ENCODE data around the gene PRICKLE2. TPM values are rescaled to one million over a fixed set of nuclear protein-coding genes. Genes with fewer than 3 reads are reported as not detected.

Gene PRICKLE2
- total RNA-seq, 1 experiment from 2014 or later: 5.6 TPM

DNA sequence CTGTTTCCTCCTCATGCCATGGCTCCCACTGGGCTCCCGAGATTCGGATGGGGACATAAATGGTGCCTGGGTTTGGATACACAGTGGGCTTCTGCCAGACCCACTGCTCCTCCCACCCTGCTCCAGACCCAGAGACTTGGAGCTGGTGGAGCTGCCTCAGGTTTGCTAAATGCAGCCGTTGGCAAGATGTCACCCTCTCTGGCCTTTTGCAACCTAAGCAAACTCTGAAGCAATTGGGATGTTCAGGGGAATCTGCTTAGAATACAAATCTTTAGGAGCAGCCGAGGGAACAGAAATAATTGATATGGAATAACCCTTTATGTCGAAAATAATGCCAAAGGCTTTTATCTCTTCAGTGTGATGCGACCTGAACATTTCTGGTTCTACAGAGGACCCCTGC lies 33.4 kb downstream of the PRICKLE2 start:
- Mint-ChIP-seq H3K4me3 (no peak overlapping the region), H3K27ac (no peak overlapping the region), H3K36me3 (peaks cover 23% of the 10 kb centered on the region), H3K27me3 (ENCODE audit: low read depth) (peaks cover 4% of the 10 kb centered on the region; the same call in 1 of the 2 replicates), H3K9me3 (peaks cover 27% of the 10 kb centered on the region), H3K4me1 (peaks cover 25% of the 10 kb centered on the region)
- ChIA-PET CTCF (no interaction called here), POLR2A (no interaction called here)
- ATAC-seq (no peak), DNase-seq (ENCODE audit: low spot score) (no peak)
- TF ChIP-seq ZNF532 (CRISPR knock-in tag; IDR thresholded peaks at IDR 0.05; ENCODE audit: borderline replicate concordance) (no peak), JAZF1 (CRISPR knock-in tag; IDR thresholded peaks at IDR 0.05) (no peak)

- DNase-seq (ENCODE audit: low spot score) (no peak), ATAC-seq (no peak)
- ChIA-PET CTCF (no interaction called here), POLR2A (interaction anchor here (0.6 kb wide), 1 partner anchor 274 kb away, joined by 3 read pairs; no protein-coding TSS in a partner anchor)
- Mint-ChIP-seq H3K27ac (no peak overlapping the region), H3K4me1 (peaks cover 15% of the 10 kb centered on the region), H3K9me3 (peaks cover 27% of the 10 kb centered on the region), H3K36me3 (peaks cover 23% of the 10 kb centered on the region), H3K27me3 (ENCODE audit: low read depth) (peaks cover 4% of the 10 kb centered on the region; the same call in 1 of the 2 replicates), H3K4me3 (no peak overlapping the region)
- no peak for TF ChIP-seq MYBL2 (CRISPR knock-in tag; IDR thresholded peaks at IDR 0.05)
- TF ChIP-seq NFE2L1 (CRISPR knock-in tag; IDR thresholded peaks at IDR 0.05): no peak
- TF ChIP-seq ZNF423 (CRISPR knock-in tag; IDR thresholded peaks at IDR 0.05): no peak
- no peak for TF ChIP-seq HMGXB4 (CRISPR knock-in tag; IDR thresholded peaks at IDR 0.05)
- no peak for TF ChIP-seq ZNF396 (CRISPR knock-in tag; IDR thresholded peaks at IDR 0.05; ENCODE audit: borderline replicate concordance)
- no peak for TF ChIP-seq ESRRA (CRISPR knock-in tag; IDR thresholded peaks at IDR 0.05; ENCODE audit: borderline replicate concordance)
- TF ChIP-seq CBFB (CRISPR knock-in tag; IDR thresholded peaks at IDR 0.05; ENCODE audit: low read depth): no peak
- TF ChIP-seq SOX15 (CRISPR knock-in tag; IDR thresholded peaks at IDR 0.05): no peak
- TF ChIP-seq RELA (CRISPR knock-in tag; IDR thresholded peaks at IDR 0.05; ENCODE audit: borderline replicate concordance): no peak
- no peak for TF ChIP-seq TEAD1 (CRISPR knock-in tag; IDR thresholded peaks at IDR 0.05)
- TF ChIP-seq, protein P1, sequence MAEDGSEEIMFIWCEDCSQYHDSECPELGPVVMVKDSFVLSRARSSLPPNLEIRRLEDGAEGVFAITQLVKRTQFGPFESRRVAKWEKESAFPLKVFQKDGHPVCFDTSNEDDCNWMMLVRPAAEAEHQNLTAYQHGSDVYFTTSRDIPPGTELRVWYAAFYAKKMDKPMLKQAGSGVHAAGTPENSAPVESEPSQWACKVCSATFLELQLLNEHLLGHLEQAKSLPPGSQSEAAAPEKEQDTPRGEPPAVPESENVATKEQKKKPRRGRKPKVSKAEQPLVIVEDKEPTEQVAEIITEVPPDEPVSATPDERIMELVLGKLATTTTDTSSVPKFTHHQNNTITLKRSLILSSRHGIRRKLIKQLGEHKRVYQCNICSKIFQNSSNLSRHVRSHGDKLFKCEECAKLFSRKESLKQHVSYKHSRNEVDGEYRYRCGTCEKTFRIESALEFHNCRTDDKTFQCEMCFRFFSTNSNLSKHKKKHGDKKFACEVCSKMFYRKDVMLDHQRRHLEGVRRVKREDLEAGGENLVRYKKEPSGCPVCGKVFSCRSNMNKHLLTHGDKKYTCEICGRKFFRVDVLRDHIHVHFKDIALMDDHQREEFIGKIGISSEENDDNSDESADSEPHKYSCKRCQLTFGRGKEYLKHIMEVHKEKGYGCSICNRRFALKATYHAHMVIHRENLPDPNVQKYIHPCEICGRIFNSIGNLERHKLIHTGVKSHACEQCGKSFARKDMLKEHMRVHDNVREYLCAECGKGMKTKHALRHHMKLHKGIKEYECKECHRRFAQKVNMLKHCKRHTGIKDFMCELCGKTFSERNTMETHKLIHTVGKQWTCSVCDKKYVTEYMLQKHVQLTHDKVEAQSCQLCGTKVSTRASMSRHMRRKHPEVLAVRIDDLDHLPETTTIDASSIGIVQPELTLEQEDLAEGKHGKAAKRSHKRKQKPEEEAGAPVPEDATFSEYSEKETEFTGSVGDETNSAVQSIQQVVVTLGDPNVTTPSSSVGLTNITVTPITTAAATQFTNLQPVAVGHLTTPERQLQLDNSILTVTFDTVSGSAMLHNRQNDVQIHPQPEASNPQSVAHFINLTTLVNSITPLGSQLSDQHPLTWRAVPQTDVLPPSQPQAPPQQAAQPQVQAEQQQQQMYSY (CRISPR knock-in tag; IDR thresholded peaks at IDR 0.05): no peak
- TF ChIP-seq, protein P2, sequence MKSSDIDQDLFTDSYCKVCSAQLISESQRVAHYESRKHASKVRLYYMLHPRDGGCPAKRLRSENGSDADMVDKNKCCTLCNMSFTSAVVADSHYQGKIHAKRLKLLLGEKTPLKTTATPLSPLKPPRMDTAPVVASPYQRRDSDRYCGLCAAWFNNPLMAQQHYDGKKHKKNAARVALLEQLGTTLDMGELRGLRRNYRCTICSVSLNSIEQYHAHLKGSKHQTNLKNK (CRISPR knock-in tag; IDR thresholded peaks at IDR 0.05): no peak
- TF ChIP-seq, protein P3, sequence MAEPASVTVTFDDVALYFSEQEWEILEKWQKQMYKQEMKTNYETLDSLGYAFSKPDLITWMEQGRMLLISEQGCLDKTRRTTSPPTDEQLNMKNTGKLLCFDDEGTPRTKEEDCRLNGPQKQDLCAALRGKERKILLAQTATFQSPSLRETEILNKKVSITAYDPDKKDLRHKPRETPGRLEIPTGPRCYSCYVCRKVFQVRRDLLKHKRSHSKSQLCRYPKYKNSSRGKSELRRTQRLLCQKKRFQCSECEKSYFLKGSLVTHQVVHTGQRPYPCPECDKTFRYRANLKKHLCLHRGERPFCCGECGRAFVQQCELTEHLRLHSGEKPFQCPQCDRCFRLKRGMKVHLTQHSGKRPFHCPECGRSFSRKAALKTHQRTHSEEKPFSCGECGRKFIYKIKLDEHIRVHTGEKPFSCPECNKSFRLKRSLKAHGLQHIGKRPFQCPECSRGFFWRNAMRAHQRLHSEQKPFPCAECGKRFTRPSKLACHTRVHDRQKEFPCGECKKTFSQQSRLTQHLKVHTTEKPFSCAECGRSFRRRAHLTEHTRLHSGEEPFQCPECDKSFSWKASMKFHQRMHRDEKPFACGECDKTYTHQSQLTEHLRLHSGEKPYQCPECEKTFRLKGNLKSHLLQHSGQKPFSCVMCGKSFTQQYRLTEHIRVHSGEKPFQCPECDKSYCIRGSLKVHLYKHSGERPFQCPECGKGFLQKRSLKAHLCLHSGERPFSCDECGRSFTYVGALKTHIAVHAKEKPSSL (CRISPR knock-in tag; conservative IDR thresholded peaks at IDR 0.05): no peak
- TF ChIP-seq E2F5 (CRISPR knock-in tag; IDR thresholded peaks at IDR 0.05): no peak
- no peak for TF ChIP-seq SMAD4 (CRISPR knock-in tag; IDR thresholded peaks at IDR 0.05)
- TF ChIP-seq, protein P4, sequence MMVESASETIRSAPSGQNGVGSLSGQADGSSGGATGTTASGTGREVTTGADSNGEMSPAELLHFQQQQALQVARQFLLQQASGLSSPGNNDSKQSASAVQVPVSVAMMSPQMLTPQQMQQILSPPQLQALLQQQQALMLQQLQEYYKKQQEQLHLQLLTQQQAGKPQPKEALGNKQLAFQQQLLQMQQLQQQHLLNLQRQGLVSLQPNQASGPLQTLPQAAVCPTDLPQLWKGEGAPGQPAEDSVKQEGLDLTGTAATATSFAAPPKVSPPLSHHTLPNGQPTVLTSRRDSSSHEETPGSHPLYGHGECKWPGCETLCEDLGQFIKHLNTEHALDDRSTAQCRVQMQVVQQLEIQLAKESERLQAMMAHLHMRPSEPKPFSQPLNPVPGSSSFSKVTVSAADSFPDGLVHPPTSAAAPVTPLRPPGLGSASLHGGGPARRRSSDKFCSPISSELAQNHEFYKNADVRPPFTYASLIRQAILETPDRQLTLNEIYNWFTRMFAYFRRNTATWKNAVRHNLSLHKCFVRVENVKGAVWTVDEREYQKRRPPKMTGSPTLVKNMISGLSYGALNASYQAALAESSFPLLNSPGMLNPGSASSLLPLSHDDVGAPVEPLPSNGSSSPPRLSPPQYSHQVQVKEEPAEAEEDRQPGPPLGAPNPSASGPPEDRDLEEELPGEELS (CRISPR knock-in tag; IDR thresholded peaks at IDR 0.05): no peak
These were observed 34.5 kb downstream of the PRICKLE2 start for GRCh38 chr3:64190517-64191515.
